Fibroblast of lung (primary cell): ENCODE measurements around the gene SEMA3E. TPM values are rescaled to one million over a fixed set of nuclear protein-coding genes. Genes with fewer than 3 reads are reported as not detected.
"Not testable (repeated sequence)": the region's sequence is repeated elsewhere in the genome, so short reads cannot be mapped to it uniquely, and the experiment has no call there.

ENCODE experiments used
- DNase-seq, 2 donors: peaks; one replicate each; pipeline versions ENCODE4 v3.0.0 to v3.0.0-alpha.2; 2010; ENCODE audit warnings: low read depth in 2 of 2
- H2AFZ ChIP-seq: 2 replicates; pipeline ENCODE4 v1.5.1; 2012; ENCODE audit warnings: low read length, control low read depth, inconsistent platforms
- H3K27ac ChIP-seq: 2 replicates; pipeline ENCODE4 v1.5.1; 2011; ENCODE audit warnings: low read length, control low read depth; ENCODE audit not compliant: insufficient read depth
- H3K27me3 ChIP-seq: 2 replicates; pipeline ENCODE4 v1.5.1; 2011; ENCODE audit warnings: mild to moderate bottlenecking, low read length; ENCODE audit not compliant: control insufficient read depth, insufficient read depth
- H3K36me3 ChIP-seq: 2 replicates; pipeline ENCODE4 v1.5.1; 2011; ENCODE audit warnings: low read length; ENCODE audit not compliant: control insufficient read depth, insufficient read depth
- H3K4me1 ChIP-seq: 2 replicates; pipeline ENCODE4 v1.5.1; 2011; ENCODE audit warnings: low read length; ENCODE audit not compliant: control insufficient read depth, insufficient read depth; ENCODE audit errors: extremely low read depth
- H3K4me2 ChIP-seq: 2 replicates; pipeline ENCODE4 v1.5.1; 2011; ENCODE audit warnings: low read length, control low read depth; ENCODE audit not compliant: insufficient read depth; ENCODE audit errors: extremely low read depth
- H3K4me3 ChIP-seq, 4 experiments: fragments of 200-600 bp in 1 of 4; sonication (generic) in 1 of 4; replicated peaks in 1 of 4; 2 replicates each; pipeline ENCODE4 v1.5.1; 2011 to 2016; ENCODE audit warnings: low read length in 4 of 4, low read depth in 3 of 4, mild to moderate bottlenecking in 3 of 4, control low read depth in 2 of 4, inconsistent platforms in 1 of 4, mixed read lengths in 1 of 4; ENCODE audit not compliant: insufficient read depth in 1 of 4; ENCODE audit errors: control extremely low read depth in 1 of 4
- H3K79me2 ChIP-seq: 2 replicates; pipeline ENCODE4 v1.5.1; 2012; ENCODE audit warnings: mild to moderate bottlenecking, low read length, inconsistent platforms; ENCODE audit not compliant: control insufficient read depth, insufficient read depth
- H3K9ac ChIP-seq: 2 replicates; pipeline ENCODE4 v1.5.1; 2011; ENCODE audit warnings: mild to moderate bottlenecking, low read length, control low read depth; ENCODE audit not compliant: insufficient read depth
- H3K9me3 ChIP-seq: 2 replicates; pipeline ENCODE4 v1.5.1; 2012; ENCODE audit warnings: low read depth, low read length; ENCODE audit not compliant: control insufficient read depth, insufficient read depth
- H4K20me1 ChIP-seq: 2 replicates; pipeline ENCODE4 v1.5.1; 2011; ENCODE audit warnings: low read length; ENCODE audit not compliant: control insufficient read depth, insufficient read depth; ENCODE audit errors: extremely low read depth
- CTCF ChIP-seq, 2 donors: IDR thresholded peaks in 1 of 2; conservative IDR thresholded peaks in 1 of 2; 1 replicate in 1 of 2; 2 replicates in 1 of 2; pipeline ENCODE4 v1.5.1; 2011 to 2012; ENCODE audit warnings: low read length in 2 of 2, control low read depth in 1 of 2, inconsistent platforms in 1 of 2, low read depth in 1 of 2, mild to moderate bottlenecking in 1 of 2
- EZH2 ChIP-seq: IDR thresholded peaks from 2 replicates; pipeline ENCODE4 v1.5.1; 2012; ENCODE audit warnings: low read length, control low read depth, mild to moderate bottlenecking; ENCODE audit errors: missing control alignments
- polyA plus RNA-seq, 2 donors: library from polyadenylated mRNA; depleted of rRNA in 1 of 2; stranded (reverse) in 1 of 2; unstranded in 1 of 2; fragments of >200 nt; gene quantifications; 2 replicates each; pipeline ENCODE4 v1.2.1, GENCODE V29; 2011 to 2012; ENCODE audit warnings: missing spikeins in 1 of 2
- total RNA-seq: library from RNA; depleted of rRNA; stranded (reverse); fragments of >200 nt; gene quantifications from 2 replicates; pipeline ENCODE4 v1.2.1, GENCODE V29; 2014

Gene SEMA3E
- total and polyA plus RNA-seq, 2 donors (not counting 1 experiment from before 2014, with no cell fraction given): 1.1 to 2.0 TPM

- DNase-seq: no peak
- Histone ChIP-seq H3K36me3 (no peaks in the 10 kb centered on the region), H3K27ac (no peak overlapping the region), H3K9me3 (no peaks in the 10 kb centered on the region), H3K9ac (no peak overlapping the region), H3K4me3 (no peak overlapping the region), H3K4me1 (peaks cover 5% of the 10 kb centered on the region), H3K79me2 (no peaks in the 10 kb centered on the region), H3K4me2 (no peak overlapping the region), H4K20me1 (no peaks in the 10 kb centered on the region), H3K27me3 (no peaks in the 10 kb centered on the region), H2AFZ (no peak overlapping the region)
- TF ChIP-seq CTCF (conservative IDR thresholded peaks at IDR 0.05 in 1 of 2, IDR thresholded peaks at IDR 0.05 in 1 of 2; ENCODE audit: low read depth in 1 of 2, low read length in 2 of 2): no peak
- no peak for TF ChIP-seq EZH2
These were observed 32.4 kb upstream of the SEMA3E start for GRCh38 chr7:83681200-83681778.

GRCh38 chr7:83677180-83677866, 28.4 kb upstream of the SEMA3E start:
- Histone ChIP-seq H3K27ac (no peak overlapping the region), H3K4me1 (peaks cover 5% of the 10 kb centered on the region), H3K9ac (no peak overlapping the region), H3K4me2 (peak overlapping the region; percentile 61), H2AFZ (no peak overlapping the region), H4K20me1 (no peaks in the 10 kb centered on the region), H3K79me2 (no peaks in the 10 kb centered on the region), H3K27me3 (no peaks in the 10 kb centered on the region), H3K36me3 (no peaks in the 10 kb centered on the region), H3K9me3 (no peaks in the 10 kb centered on the region), H3K4me3 (no peak overlapping the region)
- peak; percentile 96 to 99 for DNase-seq
- TF ChIP-seq CTCF (conservative IDR thresholded peaks at IDR 0.05 in 1 of 2, IDR thresholded peaks at IDR 0.05 in 1 of 2; ENCODE audit: low read depth in 1 of 2, low read length in 2 of 2): no peak
- no peak for TF ChIP-seq EZH2

- H3K9me3 ChIP-seq, H4K20me1 ChIP-seq, H3K79me2 ChIP-seq, H3K27me3 ChIP-seq, H3K9ac ChIP-seq, H3K36me3 ChIP-seq, H2AFZ ChIP-seq, H3K4me2 ChIP-seq, H3K27ac ChIP-seq, H3K4me1 ChIP-seq, H3K4me3 ChIP-seq, DNase-seq: not testable (repeated sequence)
These were observed 24.4 kb upstream of the SEMA3E start for GRCh38 chr7:83673291-83673690.
